ENCODE measurements around the gene SSTR4.
A peak's percentile ranks its signal among the peaks of the same experiment; 100 is the strongest.

The SSTR4 gene

GRCh38 chr20:23046431-23046830 lies 11.3 kb downstream of the SSTR4 start:
- DNase-seq: no peak

- peak; percentile 52 for DNase-seq
Observed at GRCh38 chr20:23047001-23047737, 12.1 kb downstream of the SSTR4 start.

GRCh38 chr20:23047738-23048214 lies 12.7 kb downstream of the SSTR4 start:
- DNase-seq: peak; percentile 38

- peak; percentile 44 for DNase-seq
Observed at GRCh38 chr20:23048283-23049200, 13.4 kb downstream of the SSTR4 start.

- no peak for DNase-seq
Observed at GRCh38 chr20:23049201-23050075, 14.3 kb downstream of the SSTR4 start, which contains the start of gene THBD. THBD (minus strand) TSS chr20:23049672; CDS start chr20:23049504, 168 bp downstream.

- DNase-seq: no peak
Observed at GRCh38 chr20:23050076-23050838, 15.1 kb downstream of the SSTR4 start.

GRCh38 chr20:23050847-23051627 lies 15.9 kb downstream of the SSTR4 start:
- DNase-seq: no peak

GRCh38 chr20:23052904-23053303 lies 17.8 kb downstream of the SSTR4 start:
- no peak for DNase-seq

GRCh38 chr20:23058240-23058639 lies 23.1 kb downstream of the SSTR4 start:
- DNase-seq: no peak

GRCh38 chr20:23059001-23059400 lies 23.9 kb downstream of the SSTR4 start:
- DNase-seq: no peak

GRCh38 chr20:23059846-23060245 lies 24.7 kb downstream of the SSTR4 start:
- peak; percentile 39 for DNase-seq

GRCh38 chr20:23060629-23061028 lies 25.5 kb downstream of the SSTR4 start:
- DNase-seq: no peak

- DNase-seq: no peak
Observed at GRCh38 chr20:23061262-23061661, 26.1 kb downstream of the SSTR4 start.

- DNase-seq: no peak
Observed at GRCh38 chr20:23061734-23062561, 26.8 kb downstream of the SSTR4 start.

GRCh38 chr20:23062632-23063031 lies 27.5 kb downstream of the SSTR4 start:
- DNase-seq: no peak

- DNase-seq: no peak
Observed at GRCh38 chr20:23063168-23063567, 28.1 kb downstream of the SSTR4 start.

GRCh38 chr20:23063581-23063980 lies 28.5 kb downstream of the SSTR4 start:
- no peak for DNase-seq

- DNase-seq: no peak
Observed at GRCh38 chr20:23065266-23066201, 30.4 kb downstream of the SSTR4 start.

- DNase-seq: no peak
Observed at GRCh38 chr20:23066772-23067171, 31.7 kb downstream of the SSTR4 start.

Data from DMS79 treated with DMSO at 0.1 percent for 48 hours (cell line).